NCI-H2171 (cell line): ENCODE data around the gene MYO10.

ENCODE experiments used
- DNase-seq: peaks from one replicate; lab custom pipeline; 2025; lab: John Stamatoyannopoulos, UW

The MYO10 gene

DNA sequence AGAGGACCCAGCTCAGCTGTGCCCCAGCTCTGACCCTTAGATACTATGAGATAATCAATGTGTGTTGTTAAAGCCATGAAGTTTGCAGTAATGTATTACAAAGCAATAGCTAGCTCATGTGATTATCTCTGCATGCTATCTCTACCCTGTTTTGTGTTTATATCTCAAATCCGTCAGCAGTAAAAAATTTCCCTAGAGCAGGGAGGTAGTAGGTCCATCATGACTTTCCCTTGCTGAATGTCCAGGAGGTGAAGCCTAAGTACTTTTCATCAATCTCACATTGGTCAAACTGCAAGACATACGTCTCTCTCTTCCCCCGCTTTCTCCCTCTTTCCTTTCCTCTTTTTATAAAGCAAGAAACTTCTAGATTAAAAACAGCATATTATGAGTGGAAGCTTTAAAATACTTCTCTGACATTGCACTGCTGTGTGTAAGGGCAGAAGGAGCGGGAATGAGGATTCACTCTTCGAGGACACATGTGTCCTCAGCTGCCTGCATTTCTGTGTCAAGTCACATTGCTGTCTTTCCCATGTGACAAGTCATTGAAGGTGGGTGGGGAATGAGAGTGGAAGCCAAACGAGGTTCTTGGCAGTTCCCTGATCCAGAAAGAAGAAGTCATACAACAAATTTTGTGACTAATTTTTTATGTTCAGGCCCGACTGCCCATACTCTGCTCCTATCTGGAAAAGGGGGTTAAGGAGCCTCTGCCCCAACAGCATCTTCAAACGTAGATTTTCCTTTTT lies 226.2 kb downstream of the MYO10 start:
- DNase-seq: no peak

DNA sequence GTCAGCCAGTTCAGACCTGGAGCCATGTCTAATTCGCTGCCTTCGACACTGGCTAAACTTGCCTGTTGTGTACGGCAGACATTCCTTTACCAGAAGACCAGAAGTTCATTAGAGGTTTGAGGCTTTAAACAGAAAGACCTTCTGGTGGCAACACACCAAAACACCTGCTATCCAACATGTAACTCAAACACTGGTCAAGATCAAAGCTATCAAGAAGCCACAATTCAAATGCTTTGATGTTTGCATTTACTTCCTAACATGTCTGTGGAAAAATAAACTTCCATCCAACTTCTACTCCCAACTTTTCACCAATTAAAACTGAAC lies 228.3 kb downstream of the MYO10 start:
- no peak for DNase-seq

DNA sequence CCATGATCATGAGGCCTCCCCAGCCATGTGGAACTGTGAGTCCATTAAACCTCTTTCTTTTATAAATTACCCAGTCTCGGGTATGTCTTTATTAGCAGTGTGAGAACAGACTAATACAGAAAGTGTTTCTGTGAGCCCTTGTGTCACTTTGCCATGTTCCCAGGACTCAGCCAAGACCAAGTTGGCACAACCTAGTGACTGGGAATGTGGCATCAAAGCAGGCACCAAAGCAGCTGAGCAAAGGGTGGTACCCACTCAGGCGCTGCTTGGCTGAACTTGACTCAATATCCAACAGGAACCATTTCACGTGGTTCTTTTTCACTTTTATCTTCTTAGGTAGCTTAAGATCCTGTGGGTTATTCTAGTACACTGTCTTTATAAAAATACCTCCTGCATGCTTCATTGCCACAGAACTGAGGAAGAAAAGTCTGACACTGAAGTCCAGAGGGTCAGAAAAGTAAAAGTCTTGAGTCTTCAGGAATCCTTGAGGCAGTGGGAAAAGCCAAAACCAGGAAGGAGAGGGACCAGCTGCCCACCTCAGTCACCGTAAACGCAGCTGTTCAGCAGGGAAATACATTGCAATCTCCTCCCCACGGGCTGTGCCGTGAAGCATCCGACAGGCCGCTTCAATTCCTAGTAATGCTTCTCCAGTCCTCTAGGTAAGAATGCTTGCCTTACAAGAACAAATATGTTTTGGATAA lies 228.8 kb downstream of the MYO10 start:
- DNase-seq: no peak

DNA sequence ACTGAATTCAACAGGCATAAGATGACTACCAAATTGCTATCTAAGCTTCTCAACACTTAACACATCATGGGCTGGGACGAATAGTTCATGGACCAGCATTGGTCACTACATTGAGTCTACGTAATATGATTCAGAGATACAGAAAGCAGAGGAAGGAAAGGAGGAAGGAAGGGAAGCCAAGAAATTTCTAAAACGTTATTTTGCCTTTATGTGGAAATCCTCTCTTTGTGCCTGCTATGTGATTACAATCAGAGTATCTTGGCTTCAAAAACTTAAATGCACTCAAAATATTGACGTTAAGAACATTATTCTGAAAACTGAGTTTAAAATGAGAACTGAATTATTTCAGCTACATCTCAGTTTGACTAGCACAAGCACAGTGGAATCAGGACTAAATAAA lies 231.1 kb downstream of the MYO10 start:
- no peak for DNase-seq

DNA sequence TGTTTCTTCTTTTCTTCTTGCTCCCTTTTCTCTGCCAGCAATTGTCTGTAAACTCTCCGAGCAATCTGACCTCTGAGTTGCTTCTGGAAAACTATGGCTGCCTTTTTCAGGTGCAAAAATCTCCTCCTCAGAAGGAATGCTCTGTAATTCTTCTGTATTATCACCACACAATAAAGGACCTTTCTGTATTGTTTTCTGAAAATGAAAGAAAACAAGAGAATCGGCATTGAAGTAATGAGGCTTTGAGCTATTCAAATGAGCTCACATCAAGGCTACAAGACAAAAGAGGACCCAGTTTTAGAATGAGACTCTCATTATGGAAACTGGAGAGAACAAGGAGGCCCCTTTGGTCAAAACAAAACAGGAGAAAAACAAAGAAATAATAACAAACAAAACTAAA lies 233.1 kb downstream of the MYO10 start:
- no peak for DNase-seq

DNA sequence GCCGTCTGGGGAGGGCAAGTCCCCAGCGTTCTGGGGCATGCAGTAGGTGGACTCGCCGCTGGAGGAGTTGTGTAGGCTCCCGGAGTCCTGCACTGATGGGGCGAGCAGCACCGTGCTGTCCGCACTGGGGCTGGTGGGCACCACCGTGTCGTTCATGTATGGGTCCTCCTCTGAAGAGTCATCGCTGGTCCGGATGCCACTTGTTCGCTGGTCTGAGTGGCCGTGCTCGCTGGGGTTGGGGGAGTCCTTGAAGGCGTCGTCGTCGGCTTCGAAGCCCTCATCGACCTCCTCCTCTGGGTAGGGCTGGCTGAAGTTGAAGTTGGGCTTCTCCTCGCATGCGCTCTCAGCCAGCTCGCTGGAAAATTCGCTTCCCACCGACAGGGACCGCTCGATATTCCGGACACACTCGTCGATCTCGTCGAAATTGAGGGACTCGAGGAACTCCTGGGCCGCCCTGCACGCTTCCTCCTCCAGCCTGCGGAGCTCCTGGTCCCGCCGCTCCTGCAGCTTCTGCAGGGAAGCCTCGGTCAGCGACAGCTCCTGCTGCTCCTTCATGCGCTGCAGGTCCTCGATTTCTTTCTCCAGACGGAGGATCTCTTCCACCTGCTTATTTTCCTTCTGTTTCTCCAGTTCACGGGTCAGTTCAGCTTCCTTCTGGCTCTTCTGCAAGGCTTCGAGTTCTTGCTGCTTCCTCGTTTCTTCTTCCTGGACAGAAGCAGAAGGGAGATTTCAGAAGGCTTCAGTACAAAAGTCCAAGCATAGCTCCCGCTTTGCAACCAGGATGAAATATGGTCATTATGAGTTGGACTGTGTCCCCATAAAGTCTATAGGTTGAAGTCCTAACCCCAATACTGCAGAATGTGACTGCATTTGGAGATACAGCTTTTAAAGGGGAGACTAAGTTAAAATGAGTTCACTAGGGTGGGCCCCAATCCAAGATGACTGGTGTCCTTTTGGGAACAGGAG lies 234.7 kb downstream of the MYO10 start:
- no peak for DNase-seq

DNA sequence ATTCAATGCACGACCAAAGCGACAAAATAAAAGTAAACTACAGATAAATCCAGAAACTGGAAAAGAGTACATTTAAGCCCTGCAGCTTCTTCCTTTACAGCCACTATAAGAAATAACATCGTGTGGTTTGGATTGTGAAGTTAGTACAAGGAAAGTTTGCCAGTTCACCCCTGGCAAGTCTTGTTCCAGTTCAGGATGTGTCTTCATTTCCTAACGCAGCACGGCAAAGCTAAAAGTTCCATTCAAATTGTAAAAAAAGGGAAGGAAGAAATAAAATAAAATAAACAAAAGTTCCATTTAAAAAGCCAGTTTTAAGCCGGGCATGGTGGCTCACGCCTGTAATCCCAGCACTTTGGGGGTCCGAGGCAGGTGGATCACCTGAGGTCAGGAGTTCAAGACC lies 236.0 kb downstream of the MYO10 start:
- no peak for DNase-seq

DNA sequence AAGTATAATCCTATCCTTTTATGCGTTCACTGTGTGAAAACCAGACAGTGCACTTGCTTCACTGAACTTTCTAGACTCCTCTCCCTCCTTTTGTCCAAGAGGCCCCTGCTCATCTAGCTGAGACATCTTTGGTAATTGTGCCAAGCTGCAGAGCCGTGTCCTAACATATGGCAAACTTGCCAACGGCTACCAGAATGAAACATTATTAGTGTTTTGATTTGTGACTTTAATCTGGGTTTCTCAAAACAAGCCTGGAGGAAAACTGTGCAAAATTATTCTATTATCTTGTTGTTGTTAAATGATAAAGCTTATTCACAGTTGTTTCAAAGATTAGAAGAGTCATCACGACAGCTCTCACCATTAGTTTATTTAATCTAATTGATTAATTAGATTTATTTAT lies 240.3 kb downstream of the MYO10 start:
- no peak for DNase-seq

DNA sequence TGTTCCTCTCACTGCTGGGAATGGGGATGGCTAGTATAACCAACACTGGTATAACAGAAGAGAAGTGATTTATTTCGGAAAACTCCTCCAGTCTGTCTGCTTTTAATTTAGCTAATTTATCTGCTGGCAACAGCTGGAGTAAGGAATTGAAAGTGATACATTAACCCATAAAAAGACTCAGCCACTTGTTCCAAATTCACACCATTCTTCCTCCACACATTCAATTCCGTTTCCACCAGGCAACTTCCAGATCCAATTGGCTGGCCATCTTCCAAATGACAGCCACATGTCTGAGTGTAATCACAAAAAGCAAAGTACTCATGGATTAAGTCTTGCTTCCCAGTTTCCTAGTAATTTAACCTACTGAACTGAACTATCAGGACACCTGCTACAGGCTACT lies 242.2 kb downstream of the MYO10 start:
- DNase-seq: no peak

DNA sequence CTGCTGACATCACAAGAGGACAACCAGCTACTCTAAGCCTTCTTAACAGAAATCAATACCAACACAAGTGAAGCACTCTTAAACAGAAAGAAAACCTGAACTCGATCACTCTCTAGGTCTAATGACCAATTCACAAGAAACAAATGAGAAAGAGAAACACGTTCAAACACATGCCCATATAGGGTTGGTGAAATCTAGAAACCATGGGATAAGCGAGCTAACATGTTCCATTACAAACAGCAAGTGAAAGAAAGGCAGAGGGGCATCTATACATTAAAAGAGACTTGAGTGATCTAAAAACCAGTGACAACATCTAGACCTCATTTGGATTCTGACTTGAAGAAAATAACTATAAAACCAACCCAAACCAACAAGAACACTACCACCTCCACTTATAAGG lies 244.4 kb downstream of the MYO10 start:
- no peak for DNase-seq

DNA sequence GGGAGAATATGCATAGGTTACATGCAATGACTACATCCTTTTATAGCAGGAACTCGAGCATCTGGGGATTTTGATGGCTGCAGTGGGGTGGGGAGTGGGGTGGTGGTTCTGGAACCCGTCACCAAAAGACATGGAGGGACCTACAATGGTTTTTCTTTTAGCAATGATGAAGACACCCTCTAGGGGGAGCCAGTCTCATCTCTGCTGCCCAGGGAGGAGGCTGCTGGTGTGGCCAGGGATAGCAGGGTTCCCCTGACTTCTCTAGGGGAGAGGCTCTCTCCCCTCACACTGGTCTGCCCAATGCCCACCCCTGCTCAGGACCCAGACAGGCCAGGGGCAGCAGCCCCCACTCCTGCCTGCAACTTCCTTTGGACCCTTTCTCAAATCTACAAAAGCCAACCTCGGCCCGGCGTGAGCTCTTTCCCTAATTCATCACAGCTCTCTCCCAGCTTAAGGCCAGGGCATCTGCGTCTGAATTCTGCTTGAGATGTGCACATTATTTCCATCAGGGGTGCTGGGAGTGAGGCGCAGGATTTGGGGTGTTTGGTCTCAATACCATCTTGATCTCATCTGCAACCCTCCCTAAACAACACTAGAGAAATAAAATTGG lies 245.7 kb downstream of the MYO10 start:
- DNase-seq: no peak

DNA sequence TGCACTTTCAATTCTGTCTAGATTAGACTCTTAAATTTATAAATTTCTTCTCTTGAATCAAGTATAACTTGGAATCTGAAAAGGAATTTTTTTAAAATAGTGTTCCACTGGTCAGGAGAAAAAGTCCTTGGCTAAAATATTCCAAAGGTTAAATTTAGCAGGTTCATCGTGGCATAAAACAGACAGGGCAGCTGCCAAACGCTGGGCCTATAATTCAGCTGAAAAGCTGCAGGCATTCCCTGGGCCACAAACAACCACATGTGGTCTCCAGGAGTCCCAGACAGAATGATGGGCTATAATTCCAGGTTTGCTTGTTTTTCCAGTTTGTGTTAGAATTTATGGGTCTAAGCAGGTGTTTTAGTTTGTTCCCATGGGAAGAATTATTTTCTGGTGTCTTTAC lies 248.2 kb downstream of the MYO10 start:
- DNase-seq: no peak

DNA sequence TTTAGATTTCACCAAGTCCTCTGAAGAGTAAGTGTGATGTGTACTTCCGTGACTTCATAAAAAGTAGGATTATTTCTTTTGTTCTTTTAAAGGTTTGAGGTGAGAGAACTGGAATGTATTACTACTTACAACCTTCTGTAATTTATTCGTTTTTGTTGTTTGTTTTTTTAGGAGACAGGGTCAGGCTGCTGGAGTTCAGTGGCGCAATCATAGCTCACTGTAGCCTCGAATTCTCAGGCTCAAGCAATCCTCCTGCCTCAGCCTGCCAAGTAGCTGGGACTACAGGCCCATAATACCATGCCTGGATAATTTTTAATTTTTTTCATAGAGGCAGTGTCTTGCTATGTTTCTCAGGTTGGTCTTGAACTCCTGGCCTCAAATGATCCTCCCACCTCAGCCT lies 251.0 kb downstream of the MYO10 start:
- DNase-seq: no peak

DNA sequence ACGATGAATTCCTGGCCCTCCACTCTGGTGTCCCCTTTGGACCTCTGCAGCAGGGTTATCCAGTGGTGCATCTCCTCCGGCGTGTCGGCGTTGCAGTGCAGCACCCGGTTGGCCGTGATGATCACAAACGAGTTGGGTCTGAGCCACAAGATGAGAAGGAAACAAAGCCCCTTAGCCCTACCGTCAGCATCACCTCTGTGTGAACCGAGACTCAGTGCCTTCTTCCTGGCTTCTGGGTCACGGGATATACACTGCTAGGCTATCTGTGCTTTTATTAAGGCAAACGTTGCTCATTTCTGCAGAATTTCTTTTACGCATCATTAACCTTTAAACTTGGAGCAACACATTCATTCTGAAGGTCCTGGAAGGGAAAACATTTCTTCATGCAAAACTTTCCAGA lies 254.2 kb downstream of the MYO10 start:
- no peak for DNase-seq

DNA sequence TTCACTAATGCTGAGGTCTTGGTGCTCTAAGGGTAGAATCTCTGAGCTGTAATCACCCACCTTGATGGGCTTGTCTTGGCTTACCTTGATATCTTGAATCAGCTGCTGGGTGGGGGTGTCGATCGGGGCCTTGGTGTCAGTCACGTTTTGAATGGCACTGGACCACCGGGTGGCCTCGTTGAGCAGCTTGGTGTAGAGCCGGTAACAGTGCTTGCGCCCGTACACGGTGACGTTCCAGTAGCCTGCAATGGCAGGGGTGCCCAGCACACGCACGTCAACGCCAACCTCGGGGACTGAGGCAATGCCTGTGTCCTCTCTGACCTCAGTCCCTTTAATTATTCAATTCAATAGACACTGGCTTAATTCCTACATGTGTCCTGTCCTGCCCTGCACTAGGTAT lies 256.2 kb downstream of the MYO10 start:
- DNase-seq: no peak

DNA sequence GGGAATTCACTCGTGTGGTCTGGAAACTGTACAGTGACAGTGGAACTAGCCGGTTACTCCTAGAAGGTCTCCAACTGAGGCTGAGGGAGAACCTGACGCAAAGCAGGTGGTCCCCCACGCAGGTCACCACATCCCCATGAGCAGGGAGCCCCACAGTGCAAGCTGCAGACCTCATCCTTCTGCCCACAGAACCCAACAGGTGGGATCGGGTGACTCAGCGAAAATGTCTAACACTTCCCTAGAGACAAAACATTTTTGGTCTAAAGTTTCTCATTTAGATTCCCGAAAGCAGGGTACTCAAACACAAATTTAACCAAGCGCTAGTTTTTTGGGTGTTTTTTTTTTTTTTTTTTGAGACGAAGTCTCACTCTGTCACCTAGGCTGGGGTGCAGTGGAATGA lies 256.9 kb downstream of the MYO10 start:
- DNase-seq: no peak

DNA sequence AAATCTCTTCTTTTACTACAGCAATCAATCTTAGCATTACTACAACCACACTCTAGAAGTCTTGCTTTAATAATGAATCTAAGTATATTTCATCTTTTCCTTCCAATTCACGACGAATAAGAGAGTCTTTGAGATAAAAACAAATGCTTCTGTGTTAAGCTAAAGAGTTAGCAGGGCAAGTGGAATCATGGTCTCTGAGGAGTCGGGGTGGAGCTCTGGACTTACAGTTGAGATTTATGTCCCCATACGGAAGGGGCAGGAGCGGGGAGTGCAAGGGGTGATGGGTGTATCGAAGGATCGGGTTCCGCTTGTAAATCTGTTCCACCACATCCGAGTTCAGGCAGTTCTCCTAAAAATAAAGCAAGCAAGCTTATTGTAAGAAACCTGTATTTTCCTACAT lies 260.3 kb downstream of the MYO10 start:
- no peak for DNase-seq

DNA sequence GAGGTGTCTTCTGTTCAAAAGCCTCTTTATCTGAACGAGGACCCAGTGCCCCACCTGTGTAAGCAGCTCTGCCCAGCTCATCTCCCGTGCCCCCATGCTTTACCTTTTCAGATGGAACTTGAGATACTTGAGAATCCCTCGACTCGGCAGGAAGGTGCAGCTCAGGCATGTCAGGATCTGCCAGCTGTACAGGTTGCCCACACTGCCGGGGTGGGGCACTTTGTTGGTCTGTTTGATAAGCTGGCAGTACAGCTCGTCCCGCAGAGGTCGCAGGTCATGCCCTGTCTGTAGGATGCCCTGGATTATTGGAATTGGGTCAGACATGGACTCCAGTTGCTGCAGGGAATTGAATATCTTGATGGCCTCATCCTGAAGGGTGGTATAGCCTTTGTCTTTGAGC lies 261.3 kb downstream of the MYO10 start:
- DNase-seq: peak; percentile 59

DNA sequence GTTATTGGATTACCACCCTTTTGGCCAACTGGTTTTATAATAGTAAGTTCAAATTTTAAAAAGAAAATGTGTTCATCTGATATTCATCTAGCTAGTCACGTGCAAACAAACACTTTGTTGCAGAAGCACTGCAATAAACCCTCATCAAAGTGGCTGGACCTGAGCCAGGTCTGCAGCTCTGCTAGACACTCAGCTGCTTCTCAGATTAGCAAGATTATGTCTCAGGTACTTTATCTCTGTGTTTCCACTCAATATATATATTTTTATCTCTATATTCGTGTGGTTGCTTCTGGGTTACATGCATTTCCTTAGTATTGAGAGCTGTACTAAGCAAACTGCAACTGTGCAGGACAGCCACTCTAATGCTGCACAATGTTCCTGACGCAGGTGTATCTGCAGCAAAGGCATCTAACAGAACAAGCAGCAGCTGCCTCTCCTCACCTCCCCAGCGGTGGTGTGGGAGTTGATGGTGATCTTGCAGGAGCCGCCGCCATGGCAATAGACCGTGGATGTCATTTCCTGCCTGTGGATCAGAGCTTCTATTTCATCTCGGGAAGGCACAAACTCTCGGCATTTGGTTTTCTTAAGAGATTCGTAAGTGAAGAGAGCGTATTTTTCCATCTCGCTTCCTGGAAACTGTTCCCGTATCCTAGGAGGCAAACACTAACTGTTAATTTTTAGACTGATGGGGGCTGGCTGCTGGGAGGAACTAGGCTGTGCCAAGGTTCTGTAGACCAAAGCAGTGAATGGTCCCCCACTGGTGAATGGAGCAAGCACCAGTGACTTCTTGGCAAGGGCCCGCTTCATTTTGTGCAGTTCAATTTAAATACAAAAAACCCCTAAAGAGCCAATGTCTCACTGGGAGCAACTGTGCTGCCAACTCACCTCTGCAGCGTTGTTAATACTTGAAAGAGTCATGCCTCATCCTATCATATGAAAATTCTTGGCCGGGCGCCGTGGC lies 262.6 kb downstream of the MYO10 start:
- peak; percentile 62 for DNase-seq

DNA sequence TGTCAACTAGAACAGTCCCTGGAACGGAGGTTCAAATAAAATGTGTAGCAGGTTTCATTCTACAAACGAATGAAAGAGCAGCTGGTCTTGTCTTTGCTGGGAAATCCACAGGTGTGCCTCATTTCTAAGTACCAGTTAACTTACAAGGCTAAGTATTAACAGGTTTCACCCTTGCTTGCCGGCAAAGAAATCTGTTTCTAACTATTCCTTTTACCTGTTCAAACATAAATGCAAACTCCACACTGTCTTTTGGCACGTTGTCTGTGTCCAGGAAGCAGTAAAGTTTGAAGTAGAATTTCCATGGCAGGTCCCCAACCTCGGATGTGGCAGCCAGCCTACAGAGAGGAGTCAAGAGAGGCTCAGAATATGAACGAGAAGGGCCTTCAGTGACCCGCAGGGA lies 264.9 kb downstream of the MYO10 start:
- DNase-seq: no peak

DNA sequence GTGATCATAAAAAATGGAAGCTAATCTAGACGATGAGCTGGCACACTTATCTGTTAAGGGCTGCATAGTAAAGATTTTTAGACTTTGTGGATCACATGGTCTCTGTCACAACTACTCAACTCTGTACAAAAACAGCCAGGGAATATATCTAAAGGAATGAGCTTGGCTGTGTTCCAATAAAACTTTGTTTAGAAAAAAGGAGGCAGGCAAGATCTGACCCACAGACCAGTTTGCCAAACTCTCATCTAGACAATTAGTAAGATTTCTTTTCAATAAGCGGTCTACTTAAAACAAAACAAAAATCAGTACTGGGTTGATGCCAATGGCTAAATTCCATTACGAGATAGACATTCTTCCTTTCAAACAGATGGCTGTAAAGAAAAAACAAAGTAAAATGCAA lies 266.3 kb downstream of the MYO10 start:
- DNase-seq: no peak
